Astrocyte of the hippocampus (primary cell): ENCODE results near the gene ANO6.
"Not testable (repeated sequence)": the region's sequence is repeated elsewhere in the genome, so short reads cannot be mapped to it uniquely, and the experiment has no call there.

Source experiments
- DNase-seq: peaks from one replicate; pipeline ENCODE4 v3.0.0; 2011; ENCODE audit warnings: low read depth, low spot score

ANO6 gene

DNA sequence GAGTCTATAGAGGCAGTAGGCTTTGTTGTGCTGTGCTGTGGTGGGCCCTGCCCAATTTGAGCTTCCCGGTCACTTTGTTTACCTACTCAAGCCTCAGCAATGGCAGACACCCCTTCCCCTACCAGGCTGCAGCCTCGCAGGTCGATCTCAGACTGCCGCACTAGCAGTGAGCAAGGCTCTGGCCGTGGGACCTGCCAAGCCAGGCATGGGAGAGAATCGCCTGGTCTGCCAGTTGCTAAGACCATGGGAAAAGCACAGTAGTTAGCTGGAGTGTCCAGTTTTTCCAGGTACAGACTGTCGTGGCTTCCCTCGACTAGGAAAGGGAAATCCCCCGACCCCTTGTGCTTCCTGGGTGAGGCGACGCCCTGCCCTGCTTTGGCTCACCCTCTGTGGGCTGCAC, 26.3 kb downstream of the ANO6 start:
- no peak for DNase-seq

DNA sequence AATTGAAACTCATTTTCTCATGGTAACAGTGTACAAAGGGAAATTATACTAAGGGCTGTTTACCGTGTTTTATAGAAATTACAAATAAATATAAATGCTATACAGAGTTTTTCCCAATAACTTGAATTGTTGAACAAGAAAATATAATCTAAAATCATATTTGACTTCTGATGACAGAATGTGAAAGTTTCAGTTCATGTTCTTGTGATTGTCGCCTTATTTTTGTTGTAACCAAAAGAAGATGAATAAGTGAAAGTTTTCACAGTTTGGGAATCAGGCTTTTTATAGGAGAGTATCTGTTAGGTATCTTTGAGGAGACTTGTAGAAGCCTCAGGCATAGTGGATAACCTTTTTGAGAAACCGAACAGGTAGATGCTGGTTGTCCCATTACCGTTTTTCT, 28.1 kb downstream of the ANO6 start:
- DNase-seq, result no peak

DNA sequence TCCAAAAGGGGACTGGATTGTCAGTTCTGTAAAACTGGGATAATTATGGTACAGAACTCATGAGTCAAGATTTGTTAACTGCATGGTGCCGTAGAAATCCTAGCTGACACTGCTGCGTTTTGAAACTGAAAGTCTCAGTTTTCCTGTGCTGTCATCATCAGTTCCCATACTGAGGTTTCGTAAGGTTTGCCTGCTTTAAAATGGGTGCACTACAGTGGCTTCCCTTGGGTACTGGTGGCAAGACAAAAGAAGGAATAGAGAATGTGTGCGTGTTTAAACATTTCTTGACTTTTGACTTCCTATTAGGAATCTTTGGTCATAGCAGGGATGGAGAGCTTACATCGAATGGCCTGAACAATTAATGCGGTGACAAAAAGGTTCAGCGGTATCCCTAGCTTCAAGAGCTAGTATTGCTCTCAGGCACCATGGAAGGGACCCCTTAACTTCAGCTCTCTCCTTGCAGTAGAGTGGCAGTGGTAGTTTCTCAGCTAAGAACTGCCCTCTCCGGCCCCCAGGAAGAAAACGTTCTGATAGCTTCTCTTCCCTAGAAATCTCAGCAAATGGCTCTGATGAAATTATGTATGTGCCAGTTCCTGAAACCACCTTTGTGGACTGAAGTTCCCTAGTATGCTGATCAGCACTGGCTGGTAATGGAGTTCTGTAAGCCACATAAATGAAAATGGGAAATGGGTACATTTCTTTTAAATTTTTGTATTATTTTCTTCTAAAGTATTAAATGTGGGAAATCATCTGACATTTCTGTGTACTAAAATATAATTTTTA, 28.9 kb downstream of the ANO6 start:
- no peak for DNase-seq

DNA sequence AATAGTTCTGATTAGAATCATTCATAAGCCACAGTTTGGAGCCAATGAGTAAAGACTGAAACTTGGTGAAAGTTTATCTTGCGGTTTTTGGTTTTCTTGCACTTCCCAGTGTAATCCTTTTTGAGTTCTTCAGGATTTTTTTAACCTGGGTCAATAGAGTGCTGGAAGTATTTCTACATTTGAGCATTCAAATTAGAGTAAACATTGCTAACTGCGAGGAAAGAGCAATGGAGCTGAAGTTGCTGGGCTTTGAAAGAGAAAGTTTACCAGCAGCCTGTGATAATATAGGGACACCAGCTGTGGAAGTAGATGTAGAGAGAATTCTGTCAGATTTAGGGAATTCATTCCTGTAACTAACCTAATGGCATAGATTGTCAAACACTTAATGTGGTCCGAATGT, 30.3 kb downstream of the ANO6 start:
- DNase-seq, result no peak

DNA sequence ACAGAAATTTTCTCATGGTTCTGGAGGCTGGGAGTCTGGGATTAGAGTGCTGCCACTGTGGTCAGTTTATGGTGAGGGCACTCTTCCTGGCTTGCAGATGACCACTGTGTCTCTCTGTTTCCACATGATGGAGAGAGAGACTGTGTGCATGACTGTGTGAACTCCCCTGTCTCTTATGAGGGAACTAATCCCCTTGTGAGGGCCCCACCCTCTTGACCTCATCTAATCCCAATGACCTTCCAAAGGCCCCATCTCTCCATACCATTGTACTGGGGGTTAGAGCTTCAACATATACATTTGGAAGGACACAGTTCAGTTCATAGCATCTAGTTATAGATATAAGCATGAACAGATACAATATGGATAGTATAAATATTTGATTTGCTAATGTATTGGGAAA, 31.7 kb downstream of the ANO6 start:
- no peak for DNase-seq

DNA sequence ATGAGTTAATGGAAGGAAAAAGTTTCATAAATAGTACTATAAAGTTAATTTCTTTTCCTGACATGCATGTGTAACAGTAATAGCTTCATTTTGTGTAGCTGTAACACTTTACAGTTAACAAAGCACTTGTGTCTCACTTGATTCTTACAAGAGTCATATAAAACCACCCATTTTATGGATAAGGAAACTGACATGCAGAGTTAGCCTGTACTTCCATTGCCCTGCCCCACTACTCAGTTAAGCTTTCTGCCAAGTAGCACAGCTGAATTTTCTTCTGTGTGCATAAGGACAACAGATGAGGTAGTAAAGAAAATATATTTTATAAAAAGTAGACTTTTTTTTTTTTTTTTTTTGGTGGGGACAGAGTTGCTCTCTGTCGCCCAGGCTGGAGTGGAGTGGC, 32.2 kb downstream of the ANO6 start:
- DNase-seq, result no peak

DNA sequence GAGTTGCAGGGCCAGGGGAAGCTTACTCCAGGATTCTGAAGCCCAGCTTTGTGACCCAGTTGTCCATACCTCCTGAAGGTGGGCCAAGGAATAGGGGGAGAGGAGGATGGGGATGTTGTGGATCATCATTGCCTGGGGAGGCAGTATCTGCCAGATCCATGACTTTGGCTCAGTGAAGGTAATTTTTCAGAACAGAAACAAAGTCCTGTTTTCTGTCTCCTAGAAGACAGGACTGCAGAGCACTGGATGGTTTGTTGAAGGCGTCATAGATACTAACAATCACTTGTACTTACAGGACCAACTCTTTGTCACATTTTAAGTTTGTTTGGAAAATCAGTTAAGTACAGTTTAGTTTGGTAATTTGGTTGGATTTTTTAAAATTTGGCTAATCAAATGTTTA, 38.4 kb downstream of the ANO6 start:
- DNase-seq, result no peak

DNA sequence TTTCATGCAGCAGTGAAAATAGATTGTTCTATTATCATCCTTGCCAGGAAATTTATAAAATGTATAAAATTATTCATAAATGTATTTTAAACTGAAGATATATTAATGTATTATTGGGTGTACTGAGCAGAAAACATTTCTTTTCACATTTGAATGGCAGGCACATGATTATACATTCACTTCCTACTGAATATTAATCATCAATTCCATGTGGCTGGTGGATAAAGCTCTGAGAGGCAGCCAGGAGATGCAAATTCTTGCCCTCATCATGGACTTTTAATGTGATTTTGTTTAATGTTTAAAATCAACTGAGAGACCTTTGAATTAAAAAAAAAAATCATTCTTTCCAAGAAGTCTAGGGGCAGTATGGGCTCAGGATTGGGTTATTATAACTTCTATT, 40.8 kb downstream of the ANO6 start:
- DNase-seq, result no peak

DNA sequence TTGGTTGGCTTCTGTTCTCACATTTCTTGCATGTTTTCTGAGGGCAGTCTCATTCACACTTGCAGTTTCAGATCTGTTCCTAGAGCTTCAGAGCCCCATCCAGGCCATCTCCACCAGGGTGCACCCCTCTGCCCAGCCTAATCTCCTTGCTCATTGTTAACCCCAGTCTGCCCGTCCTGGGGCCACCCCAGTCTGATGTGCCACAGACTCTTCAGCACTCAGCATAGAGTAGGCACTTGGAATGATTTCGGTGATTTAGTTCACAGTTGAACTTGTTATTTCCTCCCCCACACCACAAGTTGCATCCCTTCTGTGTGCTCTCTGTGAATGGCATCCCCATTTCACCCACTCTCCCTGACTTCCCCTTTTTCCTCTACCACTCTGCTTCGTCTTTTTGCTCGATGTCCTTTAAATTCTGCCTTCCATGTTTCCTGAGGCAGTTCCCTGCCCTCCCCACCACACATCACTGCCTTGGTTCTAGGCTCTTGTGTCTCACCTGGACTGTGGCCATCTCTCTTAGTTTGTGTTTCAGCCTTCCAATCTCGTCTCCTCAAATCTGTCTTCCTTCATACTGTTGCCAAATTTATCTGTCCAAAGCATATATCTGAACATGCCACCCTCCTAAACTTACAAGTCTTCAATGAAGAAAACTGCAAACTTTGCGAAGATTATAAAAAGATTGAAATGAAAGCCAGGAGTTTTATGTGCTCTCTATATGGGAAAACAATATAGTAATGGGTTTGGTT, 41.5 kb downstream of the ANO6 start:
- DNase-seq, result no peak

DNA sequence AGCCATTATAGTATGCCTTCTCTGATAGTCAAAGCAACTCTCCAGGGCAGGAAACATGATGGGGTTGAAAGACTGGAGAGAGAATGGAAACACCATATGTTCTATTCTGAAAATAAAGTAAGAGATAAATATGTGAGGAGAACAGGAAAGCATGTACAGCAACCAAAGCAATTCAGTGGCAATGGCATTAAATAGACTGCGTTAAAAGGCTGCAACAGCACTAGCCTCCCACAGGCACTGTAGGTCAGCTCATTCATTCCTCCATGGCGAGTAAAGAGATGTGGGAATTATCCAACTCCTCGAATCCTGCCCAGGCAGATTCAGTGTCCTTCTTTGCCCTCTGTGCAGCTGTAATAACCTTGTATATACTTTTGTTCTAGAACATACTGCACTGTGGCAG, 43.8 kb downstream of the ANO6 start:
- DNase-seq, result peak; percentile 18

DNA sequence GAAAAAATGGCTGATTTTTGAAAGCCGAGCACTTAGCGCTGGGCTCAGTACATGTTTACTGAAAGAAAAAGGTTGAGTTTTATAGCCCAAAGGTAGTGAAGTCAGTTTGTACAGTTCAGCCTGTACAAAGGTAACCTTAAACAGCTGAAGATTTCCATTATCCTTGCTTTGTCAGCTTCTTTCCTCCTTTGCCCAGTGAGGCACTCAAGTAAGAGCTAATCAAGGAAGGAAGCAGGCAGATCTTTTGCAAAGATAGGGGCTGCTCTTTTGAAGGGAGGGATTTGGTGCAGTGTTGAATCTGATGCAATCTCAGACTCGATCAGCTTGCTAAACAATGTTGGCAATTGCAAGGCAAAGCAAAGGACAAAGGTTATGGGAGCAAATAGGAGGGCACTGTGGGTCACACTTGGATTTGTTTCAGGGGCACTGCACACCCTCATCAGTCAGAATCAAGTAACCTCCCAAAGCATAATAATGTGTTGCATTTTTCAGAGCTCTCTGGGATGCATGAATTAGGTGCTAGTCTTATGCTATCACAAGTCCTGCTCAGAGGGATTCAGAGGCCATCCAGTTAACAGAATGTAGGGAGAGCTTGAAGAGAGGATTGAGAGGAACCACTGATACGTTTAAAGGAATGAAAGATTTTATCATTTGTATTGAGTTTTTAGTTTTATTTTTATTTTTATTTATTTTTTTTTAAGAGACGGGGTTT, 44.4 kb downstream of the ANO6 start:
- no peak for DNase-seq

DNA sequence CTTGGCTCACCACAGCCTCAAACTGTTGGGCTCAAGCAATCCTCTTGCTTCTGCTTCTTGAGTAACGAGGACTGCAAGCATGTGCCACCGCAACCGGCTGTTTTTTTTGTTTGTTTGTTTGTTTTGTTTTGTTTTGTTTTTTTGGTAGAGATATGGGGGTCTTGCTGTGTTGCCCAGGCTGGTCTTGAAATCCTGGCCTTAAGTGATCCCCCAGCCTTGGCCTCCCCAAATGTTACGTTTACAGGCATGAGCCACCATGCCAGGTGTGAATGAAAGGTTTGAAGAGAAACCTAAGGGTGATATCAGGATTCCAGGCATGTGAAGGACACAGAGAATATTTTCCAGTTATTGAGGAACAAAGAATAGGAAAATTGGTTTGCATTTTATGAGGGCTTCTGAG, 45.0 kb downstream of the ANO6 start:
- no peak for DNase-seq

DNA sequence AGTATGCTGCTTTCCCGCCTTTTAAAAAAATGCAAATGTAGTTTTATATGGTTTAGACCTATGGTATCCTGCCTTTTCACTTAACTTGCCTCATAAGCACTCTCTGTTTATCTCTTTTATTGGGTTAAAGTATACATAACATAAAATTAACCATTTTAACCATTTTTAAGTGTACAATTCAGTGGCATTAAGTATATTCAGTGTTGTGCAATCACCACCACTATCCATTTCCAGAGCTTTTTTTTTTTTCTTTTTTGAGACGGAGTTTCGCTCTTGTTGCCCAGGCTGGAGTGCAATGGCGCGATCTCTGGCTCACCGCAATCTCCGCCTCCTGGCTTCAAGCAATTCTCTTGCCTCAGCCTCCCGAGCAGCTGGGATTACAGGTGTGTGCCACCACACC, 46.3 kb downstream of the ANO6 start:
- DNase-seq, result not testable (repeated sequence)

DNA sequence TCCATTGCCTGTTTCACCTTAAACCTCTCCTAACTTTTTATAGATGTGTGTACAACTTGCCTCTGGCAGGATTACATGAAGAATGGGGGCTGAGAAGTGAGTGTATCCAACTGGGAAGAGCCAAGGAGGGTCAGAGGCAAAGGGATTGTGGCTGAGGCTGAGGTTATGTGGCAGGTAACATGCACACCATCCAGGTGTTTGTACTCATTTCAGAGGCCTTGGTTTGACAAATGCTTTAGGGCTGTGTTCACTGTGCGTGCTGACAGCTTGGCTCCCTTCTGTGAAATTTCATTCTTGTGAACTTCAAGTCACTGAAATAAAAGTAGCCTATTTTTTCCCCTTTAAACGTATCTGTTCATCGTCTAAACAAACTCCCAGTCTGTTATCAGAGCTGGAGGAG, 47.7 kb downstream of the ANO6 start:
- DNase-seq, result no peak

DNA sequence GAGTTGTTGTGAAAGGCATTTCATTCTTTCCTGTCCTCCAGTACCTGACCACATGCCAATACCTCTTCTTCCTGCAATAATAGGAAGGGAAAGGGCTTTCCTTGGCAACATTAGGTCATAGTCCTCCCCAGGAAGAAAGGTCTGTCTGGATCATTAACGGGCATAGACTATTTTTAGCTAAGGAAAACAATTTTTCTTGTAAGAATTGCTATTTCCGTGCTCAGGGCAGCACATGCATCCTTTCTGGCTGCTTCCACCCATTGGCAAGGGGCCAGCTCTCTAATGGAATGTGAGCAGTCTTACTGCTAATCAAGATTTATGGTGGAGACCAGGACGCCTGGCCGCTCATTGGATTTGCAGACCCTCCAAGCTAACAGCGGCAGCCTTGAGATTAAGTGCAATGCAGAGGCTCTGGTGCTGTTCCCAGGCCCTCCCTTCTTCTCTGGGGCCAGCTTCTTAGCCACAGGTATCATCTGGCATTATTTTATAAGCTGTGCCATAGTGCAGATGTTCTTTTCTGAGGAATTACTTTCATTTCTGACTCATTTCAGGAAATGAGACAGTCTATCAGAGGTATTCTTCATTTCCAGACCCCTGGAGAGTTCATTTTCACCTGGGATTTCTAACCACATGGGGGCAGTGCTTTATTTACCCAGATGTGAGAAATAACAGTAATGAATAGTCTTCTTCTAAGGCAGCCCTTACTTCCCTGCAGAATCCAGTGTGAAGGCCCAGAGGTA, 52.9 kb downstream of the ANO6 start:
- DNase-seq, result peak; percentile 94

DNA sequence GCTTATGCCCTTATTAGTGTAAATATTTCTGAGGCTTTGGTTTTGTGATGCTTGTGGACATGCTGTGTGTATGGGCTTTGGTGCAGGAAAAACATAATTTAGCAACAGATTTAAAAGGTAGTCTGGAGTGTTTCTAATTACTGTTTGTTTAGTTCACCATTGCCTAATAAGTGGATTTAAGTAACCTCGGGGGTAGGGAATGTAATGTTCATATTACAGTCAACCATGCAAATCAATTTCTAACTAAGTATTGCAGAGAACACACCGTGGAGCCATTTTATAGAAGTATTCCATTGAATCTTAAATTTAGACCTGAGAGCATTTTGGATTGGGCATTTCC, 53.5 kb downstream of the ANO6 start:
- DNase-seq, result no peak

DNA sequence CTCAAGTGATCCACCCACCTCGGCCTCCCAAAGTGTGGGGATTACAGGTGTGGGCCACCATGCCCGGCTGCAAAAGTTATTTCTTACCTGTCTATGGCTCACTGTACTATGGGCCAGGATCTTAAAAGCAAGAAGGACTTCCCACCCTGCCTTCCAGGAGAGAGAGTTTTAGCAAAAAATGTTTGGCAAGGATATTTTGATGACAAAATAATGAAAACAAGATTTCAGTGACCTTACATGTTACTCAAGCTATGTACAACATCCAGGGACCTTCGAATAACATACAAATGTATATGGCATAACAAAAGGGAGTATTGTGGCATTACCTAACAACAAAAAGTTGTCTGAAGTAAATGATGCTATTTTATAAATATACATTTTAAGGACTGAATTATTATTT, 55.1 kb downstream of the ANO6 start:
- DNase-seq, result no peak

DNA sequence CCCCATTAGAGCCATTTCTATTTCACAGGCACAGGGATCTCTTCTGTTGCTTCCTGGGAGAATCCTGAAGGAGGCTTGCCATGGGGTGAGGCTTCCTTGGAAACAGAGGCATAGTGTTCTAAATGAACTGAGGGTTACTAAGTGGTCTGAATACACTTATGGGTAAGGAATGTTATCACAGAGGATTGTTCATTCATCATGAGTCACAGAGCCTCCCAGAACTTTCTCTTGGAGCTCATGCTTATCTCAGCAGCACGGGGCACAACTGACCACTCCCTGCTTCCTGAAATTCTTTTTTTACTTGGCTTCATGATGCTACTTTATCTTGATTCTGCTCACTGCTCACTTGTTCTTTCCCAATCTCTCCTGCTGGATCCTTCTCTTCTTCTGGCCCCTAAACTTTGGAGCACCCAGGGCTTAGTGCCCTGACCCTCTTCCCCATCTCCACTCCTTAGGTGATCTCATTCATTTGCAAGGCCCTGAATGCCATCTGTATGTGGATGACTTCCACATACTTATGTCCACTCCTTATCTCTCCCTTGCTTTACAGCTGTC, 57.9 kb downstream of the ANO6 start:
- peak; percentile 93 for DNase-seq

DNA sequence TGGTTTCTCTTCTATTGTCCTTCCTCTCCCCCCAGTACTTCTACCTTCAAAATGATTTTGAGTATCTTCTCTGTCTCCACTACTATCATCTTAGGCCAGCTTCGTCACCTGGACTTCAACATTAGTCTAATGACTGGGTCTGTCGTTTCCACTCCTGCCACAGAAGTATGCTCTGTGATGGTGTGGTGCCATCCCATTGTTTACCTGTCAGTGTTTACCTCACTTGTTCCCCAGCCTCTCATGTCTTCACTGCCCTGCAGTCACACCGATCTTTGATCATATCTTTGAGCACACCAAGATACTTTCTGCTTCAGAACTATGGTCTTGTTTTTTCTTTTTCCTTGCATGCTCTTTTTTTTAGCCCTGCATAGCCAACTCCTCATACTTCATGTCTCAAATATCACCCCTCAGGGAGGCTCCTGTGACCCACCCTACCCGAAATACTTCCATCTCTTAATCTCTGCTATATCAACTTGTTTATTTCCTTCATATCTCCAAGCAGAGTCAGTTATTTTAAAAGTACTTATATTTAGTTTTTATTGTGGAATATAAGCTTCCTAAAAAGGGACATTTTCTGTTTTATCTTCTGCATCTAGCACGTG, 60.4 kb downstream of the ANO6 start:
- DNase-seq, result no peak

DNA sequence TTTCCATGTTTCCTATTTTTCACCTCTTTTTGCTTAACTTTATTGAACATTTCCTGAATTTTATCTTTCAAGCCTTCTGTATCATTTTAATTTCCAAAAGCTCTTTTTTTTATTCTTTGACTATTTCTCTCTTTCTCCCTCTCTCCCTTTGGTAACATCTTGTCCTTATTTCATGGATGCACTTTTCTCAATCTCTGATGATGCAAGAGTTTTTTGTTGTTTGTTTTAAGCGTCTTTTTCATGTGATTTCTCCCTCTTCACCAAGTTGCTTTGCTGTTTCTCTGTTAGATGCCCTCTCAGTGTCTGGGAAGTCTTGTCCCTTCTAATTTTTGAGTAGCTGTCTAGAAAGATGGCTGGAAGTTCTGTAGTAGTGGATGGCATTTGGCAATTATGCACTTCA, 62.6 kb downstream of the ANO6 start:
- no peak for DNase-seq
